OCI-M1 (cell line): Measurements from ENCODE around the gene RHOF.

Experiments used
- DNase-seq: peaks from one replicate; lab custom pipeline; 2025; lab: John Stamatoyannopoulos, UW

The RHOF gene

GRCh38 chr12:121804417-121805111 lies 11.1 kb upstream of the RHOF start:
- peak; percentile 49 for DNase-seq

- peak; percentile 85 for DNase-seq
These were observed 10.5 kb upstream of the RHOF start, which contains the start of gene SETD1B for GRCh38 chr12:121803861-121804416. SETD1B (plus strand) TSS chr12:121804009; CDS start chr12:121804738, 729 bp downstream.

GRCh38 chr12:121802843-121803698 lies 9.6 kb upstream of the RHOF start:
- peak; percentile 98 for DNase-seq

GRCh38 chr12:121802485-121802842 lies 9.0 kb upstream of the RHOF start:
- DNase-seq, result no peak

GRCh38 chr12:121801595-121802484 lies 8.4 kb upstream of the RHOF start:
- peak; percentile 70 for DNase-seq

GRCh38 chr12:121800694-121801594 lies 7.5 kb upstream of the RHOF start:
- peak; percentile 72 for DNase-seq

GRCh38 chr12:121799842-121800693 lies 6.6 kb upstream of the RHOF start:
- peak; percentile 86 for DNase-seq

GRCh38 chr12:121799156-121799841 lies 5.8 kb upstream of the RHOF start:
- peak; percentile 82 for DNase-seq

GRCh38 chr12:121798787-121799155 lies 5.3 kb upstream of the RHOF start:
- DNase-seq, result no peak

GRCh38 chr12:121797937-121798786 lies 4.7 kb upstream of the RHOF start:
- DNase-seq, result no peak

- DNase-seq, result peak; percentile 85
These were observed 3.6 kb upstream of the RHOF start for GRCh38 chr12:121796855-121797751.

- DNase-seq, result peak; percentile 91
These were observed 1.8 kb upstream of the RHOF start for GRCh38 chr12:121795034-121795968.

GRCh38 chr12:121794534-121795033 lies 1.1 kb upstream of the RHOF start:
- no peak for DNase-seq

- peak; percentile 96 for DNase-seq
These were observed 498 bp upstream of the RHOF start for GRCh38 chr12:121793838-121794533.
